Peyer's patch (tissue), 4 donors: ENCODE results near the gene EPB41L3.

Experiments
- CTCF ChIP-seq, 6 experiments: fragments of 450-650 bp in 4 of 6; fragments of 200-600 bp in 2 of 6; sonication (generic) in 1 of 6; IDR thresholded peaks; one replicate each; pipeline ENCODE4 v1.5.1; 2017 to 2019; ENCODE audit warnings: antibody characterized with exemption in 6 of 6, mild to moderate bottlenecking in 3 of 6, moderate library complexity in 1 of 6
- POLR2A ChIP-seq, 2 donors: fragments of 450-650 bp; IDR thresholded peaks; one replicate each; pipeline ENCODE4 v1.5.1; 2017; ENCODE audit warnings: antibody characterized with exemption in 2 of 2, mild to moderate bottlenecking in 2 of 2, moderate library complexity in 2 of 2

- TF ChIP-seq CTCF (IDR thresholded peaks at IDR 0.05) (no peak), POLR2A (IDR thresholded peaks at IDR 0.05) (no peak)
These were observed 43.4 kb downstream of the EPB41L3 start for GRCh38 chr18:5500158-5500939.
